ENCODE measurements around the gene SAMD4B.

- TF ChIP-seq CTCF (conservative IDR thresholded peaks at IDR 0.05 in 1 of 2, IDR thresholded peaks at IDR 0.05 in 1 of 2; ENCODE audit: low read depth in 1 of 2, low read length in 2 of 2): no peak
- no peak for TF ChIP-seq EZH2 (IDR thresholded peaks at IDR 0.05; ENCODE audit: low read length, missing control alignments)
Observed at GRCh38 chr19:39336483-39336882, 5.7 kb upstream of the SAMD4B start.

Data from fibroblast of lung (primary cell).